Right ventricle myocardium inferior (tissue), 1 donor: ENCODE measurements around the gene ZFP57. TPM values are rescaled to one million over a fixed set of nuclear protein-coding genes. Genes with fewer than 3 reads are reported as not detected.

ENCODE experiments used
- ATAC-seq: fragments of 200-7000 bp; cut with Tn5 transposase; one replicate; pipeline ENCODE4 v1.9.1; 2020; ENCODE audit warnings: mild to moderate bottlenecking, moderate library complexity
- DNase-seq: peaks from one replicate; pipeline ENCODE4 v3.0.0; 2021; ENCODE audit errors: missing footprints
- intact Hi-C: fragments of 100-400 bp; cut with DNase I; formaldehyde crosslinking; loops from one replicate; pipeline ENCODE4 v1.11.0; 2022
- total RNA-seq: library from RNA; stranded (reverse); fragmentation: NEBNext Ultra II Directional; extraction: Animal tissue kit (Norgen Biotek cat#: 25700); gene quantifications from one replicate; pipeline ENCODE4 v1.2.1, GENCODE V29; 2021
- donor health status: DM: no; HTN: yes; CAD: no; lungs with severe emphysema.

The ZFP57 gene
- total RNA-seq, 1 donor from 2014 or later = not detected

DNA sequence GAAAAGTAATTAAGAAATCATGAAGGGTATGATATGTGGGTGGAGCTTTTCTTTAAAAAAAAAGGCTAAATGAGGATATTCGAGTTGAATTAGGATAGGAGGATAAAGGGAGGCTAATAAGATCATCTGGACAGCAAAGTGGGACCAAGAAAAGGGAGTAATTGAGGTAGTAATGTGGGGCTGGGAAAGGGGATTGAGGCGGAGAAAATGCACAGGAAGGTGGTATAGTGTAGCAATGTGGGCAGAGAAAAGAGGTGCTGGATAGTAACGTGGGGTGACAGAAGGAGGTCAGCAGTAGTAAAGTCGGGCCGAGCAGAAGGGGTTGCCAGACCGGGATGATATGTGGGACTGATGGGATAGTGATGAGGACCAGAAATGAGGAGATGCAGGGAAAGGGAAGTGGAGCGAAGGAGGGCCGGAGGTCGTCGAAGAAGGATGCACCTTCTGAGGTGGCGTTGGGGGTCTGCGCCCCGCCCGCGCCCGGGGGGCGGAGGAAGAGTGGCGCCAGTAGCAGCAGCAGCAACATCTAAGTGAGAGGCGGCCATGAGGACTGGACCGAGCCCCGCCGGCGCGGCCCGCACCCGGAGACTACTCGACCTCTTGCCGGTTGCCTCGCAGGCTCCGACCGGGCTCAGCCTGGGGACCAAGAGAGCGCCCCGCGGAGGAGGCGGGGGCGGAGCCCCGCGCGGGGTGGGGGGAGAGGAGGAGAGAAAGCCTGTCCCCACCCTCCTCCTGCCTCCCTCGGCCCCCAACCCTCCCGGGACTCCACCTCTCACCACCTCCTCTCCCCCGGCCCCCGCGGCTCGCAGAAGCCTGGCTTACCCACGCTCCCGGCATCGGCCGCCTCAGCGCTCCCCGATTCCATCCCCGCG is 48.9 kb downstream of the ZFP57 start:
- ATAC-seq = peak; percentile 53
- intact Hi-C loops = no loop called here

DNA sequence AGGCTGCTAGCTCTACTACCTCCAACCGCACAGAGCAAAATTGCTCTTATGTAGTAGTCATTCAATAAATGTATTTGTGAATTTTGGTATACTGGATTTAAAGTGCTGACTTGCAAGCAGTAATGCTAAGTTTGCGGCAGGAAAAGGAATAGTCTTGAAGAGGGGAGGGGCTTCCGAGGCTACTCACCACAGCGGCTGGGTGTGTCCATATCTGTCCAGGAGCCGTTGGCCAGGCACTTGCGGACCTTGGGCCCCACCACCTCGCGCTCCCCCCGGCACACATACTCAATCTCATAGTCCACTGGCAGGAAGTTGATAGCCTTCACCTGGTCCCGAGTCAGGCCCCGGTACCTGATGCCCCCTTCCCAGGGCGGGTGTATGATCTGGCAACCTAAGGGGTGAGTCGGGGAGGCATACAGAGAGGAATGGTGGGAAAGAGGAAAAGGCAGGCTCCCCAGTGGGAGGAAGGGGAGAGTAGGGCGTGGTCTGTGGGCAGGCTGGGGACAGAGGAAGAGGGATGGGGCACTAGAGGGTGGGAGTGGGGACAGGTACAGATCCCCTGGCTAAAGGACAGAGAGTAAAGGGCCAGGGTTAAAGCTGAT is 49.6 kb downstream of the ZFP57 start:
- intact Hi-C loops = no loop called here
- DNase-seq (no peak), ATAC-seq (no peak)

More for the DNA sequence above, 48.9 kb downstream of the ZFP57 start:
- peak; percentile 86 for DNase-seq

DNA sequence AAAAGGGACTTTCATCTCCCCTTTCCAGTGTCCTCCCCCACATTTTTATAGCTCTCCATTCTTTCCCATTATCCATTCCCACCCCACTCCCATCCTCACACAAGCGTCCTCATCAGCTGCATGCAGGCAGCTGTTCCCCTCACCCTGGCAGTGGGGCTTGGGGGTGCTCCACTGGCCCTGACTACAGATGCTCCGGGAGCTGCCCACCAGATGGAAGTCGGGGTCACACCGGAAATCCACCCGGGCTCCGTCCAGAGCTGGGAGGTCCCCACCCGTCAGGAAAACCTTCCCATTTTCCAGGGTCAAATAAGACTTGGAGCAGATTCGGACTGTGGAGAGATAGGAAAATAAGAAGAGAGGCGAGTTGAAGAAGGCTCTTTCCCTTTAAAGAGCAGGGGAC is 50.6 kb downstream of the ZFP57 start:
- no peak for DNase-seq
- intact Hi-C loops = no loop called here
- no peak for ATAC-seq

DNA sequence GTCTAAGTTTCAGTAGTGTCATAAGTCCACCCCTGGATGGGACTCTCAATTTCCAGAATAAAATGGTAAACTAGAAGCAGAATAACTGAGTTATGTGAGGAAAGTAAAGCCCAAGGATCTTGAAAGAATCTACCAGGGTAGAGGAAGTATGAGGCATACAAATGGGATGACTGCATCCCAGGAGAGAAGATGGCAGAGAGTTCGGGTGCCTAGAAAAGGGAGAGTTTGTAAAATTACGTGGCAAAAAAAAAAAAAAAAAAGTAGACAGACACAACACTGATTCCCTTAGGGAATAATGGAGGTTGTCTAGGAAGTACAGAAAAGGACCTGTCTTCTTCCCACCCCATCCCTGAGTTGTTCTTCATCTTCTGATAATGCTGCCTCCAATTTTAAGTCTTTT is 51.4 kb downstream of the ZFP57 start:
- DNase-seq = no peak
- intact Hi-C loops = no loop called here
- no peak for ATAC-seq

DNA sequence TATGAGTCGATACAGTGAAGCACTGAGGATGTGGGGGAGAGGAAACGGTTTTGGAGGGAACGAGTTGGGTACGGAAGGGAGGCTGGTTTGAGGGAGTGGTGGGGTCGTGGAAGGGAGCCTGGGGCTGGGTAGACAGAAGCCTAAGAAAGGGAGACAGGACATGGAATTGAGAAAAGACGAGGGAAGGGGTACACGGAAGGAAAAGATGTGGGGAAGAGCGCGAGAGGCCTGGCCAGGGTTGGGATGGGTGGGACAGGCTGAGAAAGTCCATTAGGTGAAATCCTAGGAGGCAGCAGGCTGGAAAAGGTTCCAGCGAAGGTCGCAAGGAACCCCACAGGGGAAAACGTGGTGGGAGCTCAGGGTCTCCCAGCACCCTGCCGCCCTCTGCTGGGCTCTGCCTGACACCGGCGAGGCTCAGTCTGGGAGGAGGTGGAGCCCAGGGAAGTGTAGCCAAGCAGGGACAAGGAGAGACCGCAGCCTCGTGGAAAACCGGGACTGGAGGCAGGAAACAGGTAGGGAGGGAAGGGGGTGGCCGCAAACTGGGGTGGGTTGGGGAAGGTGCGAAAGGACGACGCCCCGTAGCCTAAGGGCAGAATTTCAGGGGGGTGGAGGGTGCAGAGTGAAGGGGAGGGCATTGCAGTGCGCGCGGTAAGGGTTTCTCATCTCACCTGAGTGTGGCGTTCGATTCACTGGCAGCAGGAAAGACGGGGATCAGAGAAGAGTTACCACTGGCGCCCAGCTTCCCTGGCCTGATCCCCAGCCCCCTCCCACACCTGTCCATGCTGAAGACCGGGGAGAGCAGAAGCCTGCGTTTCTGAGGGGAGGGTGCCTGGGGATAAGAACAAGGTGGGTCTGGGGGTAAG is 52.3 kb downstream of the ZFP57 start:
- ATAC-seq = peak; percentile 55
- intact Hi-C loops = no loop called here
- DNase-seq = peak; percentile 80

DNA sequence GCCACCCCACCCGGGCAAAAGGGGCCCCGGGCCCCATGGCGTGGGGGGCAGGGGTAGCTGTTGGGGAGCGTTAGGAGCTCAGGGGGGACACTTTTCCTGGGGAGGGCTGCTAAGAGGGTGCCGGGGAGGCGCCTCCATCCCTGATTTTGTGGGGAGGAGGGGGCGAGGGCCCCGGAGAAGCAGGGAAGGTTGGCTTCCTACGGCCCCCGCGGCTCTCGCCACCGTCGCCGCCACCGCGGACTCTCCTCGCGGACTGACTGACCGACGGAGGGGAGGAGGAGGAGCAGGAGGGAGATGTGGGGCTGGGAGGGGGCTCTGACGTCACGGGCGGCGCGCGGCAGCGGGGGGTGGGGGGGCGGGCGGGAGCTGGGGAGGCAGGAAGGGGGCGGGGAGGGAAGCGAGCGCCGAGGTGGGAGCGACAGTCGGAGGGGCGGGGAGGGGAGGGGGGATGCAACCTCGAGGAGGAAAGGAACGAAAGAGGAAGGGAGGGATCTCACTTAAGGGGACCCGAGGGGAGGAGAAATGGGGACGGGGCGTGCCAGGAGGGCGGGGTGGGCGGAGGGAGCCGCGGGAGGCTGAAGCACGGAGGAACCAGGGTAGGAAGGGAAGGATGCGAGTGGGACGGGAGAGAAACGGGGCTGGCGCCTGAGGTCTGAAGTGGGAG is 53.1 kb downstream of the ZFP57 start:
- ATAC-seq (peak; percentile 58), DNase-seq (peak; percentile 89)
- intact Hi-C loops = no loop called here

DNA sequence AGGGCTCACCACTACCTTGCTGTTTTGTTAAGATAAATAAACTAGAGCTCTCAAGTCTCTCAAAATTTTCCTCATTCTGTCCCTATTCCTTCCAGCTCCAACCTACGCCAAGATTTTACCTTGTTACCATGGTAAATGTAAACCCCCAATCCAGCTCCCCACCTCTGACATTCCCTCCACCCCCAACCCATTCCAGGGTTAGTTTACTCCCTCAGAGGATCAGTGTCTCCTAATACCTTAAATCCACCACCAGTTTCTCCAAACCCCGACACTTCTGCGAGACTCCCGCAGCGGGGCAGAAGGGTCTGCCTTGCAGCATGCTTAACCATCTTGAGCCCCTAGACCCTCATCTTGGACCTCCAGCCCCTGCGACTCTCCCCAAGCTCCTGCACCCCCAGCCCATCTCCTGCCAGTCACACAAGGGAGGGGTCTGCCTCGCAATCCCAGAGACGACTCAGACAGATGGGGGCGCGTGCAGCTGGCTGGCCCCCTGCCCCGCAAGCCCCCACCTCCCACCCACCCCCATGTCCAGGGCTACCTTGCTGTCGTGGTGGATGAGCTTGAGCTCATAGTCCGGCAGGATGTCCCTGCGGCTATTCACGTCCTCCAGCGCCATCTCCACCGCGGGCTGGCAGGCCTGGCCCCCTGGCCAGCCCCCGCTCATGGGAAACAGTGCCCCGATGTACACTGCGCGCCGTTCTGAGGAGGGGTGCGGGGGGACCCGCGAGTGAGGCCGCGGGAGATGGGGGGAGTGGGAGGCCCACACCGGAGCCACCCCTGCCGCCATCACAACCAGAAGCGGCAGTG is 53.8 kb downstream of the ZFP57 start:
- ATAC-seq (peak; percentile 5), DNase-seq (no peak)
- intact Hi-C loops = no loop called here

DNA sequence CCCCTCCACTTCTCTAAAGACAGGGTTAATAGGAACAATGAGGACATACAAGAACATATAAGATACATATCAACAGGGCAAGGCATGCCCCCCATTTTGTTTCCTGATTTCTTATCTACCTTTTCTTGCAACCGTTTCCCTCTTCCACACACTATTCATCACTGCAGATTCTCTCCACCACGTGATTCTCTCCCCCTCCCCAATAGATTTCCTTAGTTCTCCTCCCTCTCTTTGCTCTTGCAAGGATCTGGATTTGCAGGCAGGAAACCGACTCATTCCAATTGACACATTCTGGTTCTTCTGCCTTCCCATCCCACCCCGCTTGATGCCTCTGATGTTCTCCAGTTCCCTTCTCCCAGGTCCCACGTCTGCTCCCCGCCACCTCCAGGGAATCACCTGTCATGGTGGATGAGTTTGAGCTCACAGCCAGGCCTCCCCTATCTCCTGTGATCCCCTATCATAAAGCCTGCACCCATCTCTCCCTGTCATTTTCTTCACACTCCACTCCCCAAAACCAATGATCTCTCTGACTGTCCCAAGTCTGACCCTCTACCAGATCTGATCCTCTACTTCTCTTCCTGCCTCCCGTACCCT is 55.5 kb downstream of the ZFP57 start:
- intact Hi-C loops = no loop called here
- DNase-seq = no peak
- ATAC-seq = no peak

DNA sequence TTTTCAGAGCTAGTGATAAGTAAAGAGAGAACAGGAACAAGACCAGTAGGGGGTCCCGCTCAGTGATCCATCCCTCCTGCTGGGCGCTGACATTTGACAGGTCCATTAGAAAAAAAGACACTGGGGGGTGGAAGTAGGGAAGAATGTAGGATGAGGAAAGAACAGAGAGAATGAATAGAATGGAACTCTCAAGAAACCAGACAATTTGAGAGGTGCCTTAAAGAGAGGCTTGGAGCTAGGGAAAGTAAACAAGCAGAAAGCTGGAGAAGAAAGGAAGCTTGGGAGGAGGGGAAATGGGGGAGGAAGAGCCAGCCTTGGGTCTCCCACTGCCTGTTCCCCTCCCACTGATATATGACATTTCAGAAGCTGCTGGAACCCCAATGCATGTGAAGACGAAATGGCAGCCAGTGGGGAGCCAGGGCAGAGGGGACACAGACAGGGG is 56.4 kb downstream of the ZFP57 start:
- DNase-seq (no peak), ATAC-seq (no peak)
- intact Hi-C loops = no loop called here

Other genes with a start within 250 kb of the ZFP57 start
- gene OR10C1, start 241.8 kb downstream of the ZFP57 start, total RNA-seq = not detected
- gene OR11A1, start 224.1 kb downstream of the ZFP57 start, total RNA-seq = not detected
- not detected for gene OR2H1, start 224.0 kb downstream of the ZFP57 start, total RNA-seq
- gene MAS1L, start 193.2 kb downstream of the ZFP57 start, total RNA-seq = not detected
- not detected for gene UBD, start 121.4 kb downstream of the ZFP57 start, total RNA-seq
- not detected for gene OR2H2, start 96.0 kb downstream of the ZFP57 start, total RNA-seq
- gene GABBR1, start 48.0 kb downstream of the ZFP57 start, total RNA-seq = 19.0 TPM
- 12.6 TPM for gene MOG, start 24.1 kb downstream of the ZFP57 start, total RNA-seq
- gene HLA-F, start 42.3 kb upstream of the ZFP57 start, total RNA-seq = 32.6 TPM
- gene HLA-G, start 146.7 kb upstream of the ZFP57 start, total RNA-seq = not detected